ENCODE results near the gene RFFL. TPM values are rescaled to one million over a fixed set of nuclear protein-coding genes. Genes with fewer than 3 reads are reported as not detected.
A peak's percentile ranks its signal among the peaks of the same experiment; 100 is the strongest.

RFFL gene

GRCh38 chr17:34961093-34961911 is 102.2 kb downstream of the RFFL start, which contains the start of the genes CCT6B and ZNF830:
Gene CCT6B (minus strand): TSS chr17:34961460. CDS start chr17:34961393, 67 bp downstream.
Gene ZNF830 (plus strand): TSS chr17:34961540. CDS start chr17:34961567, 27 bp downstream.
- no peak within 1 kb of the TSS for H4K91ac ChIP-seq (ENCODE audit: low read depth, low read length, poor library complexity)
- H2BK5ac ChIP-seq (ENCODE audit: low read length): peak within 1 kb of the TSS; percentile 63
- H3K9me3 ChIP-seq (replicated peaks in 1 of 2; ENCODE audit: control insufficient read depth in 2 of 2, insufficient read depth in 1 of 2, low read depth in 1 of 2, low read length in 2 of 2): no peaks in the 10 kb centered on the region
- DNase-seq (ENCODE audit: low spot score): peak; percentile 94
- no peak within 1 kb of the TSS for H2BK15ac ChIP-seq (ENCODE audit: low read length)
- peak within 1 kb of the TSS; percentile 92 to 94 for H3K4me3 ChIP-seq (ENCODE audit: low read length in 2 of 2)
- no peak within 1 kb of the TSS for H2BK12ac ChIP-seq (ENCODE audit: low read length)
- no peaks in the 10 kb centered on the region for H3K27me3 ChIP-seq (ENCODE audit: control insufficient read depth in 3 of 3, insufficient read depth in 3 of 3, low read depth in 1 of 3, low read length in 3 of 3)
- peak within 1 kb of the TSS; percentile 98 for H4K8ac ChIP-seq (ENCODE audit: low read depth, low read length)
- peak within 1 kb of the TSS; percentile 82 for H3K4me2 ChIP-seq (ENCODE audit: insufficient read depth, low read length, poor library complexity, severe bottlenecking)
- H3K79me1 ChIP-seq (ENCODE audit: low read depth, low read length): peaks cover 7% of the 10 kb centered on the region
- H2BK120ac ChIP-seq (ENCODE audit: low read depth, low read length): peak within 1 kb of the TSS; percentile 0
- H3K4me1 ChIP-seq (ENCODE audit: control insufficient read depth in 2 of 2, insufficient read depth in 1 of 2, low read depth in 1 of 2, low read length in 2 of 2): peaks cover 5 to 7% of the 10 kb centered on the region in 2 donors
- H3K23ac ChIP-seq (ENCODE audit: low read depth, low read length, poor library complexity): peak within 1 kb of the TSS; percentile 50
- peak within 1 kb of the TSS; percentile 30 for H3K27ac ChIP-seq (replicated peaks; ENCODE audit: low read length)
- H2AK5ac ChIP-seq (ENCODE audit: low read depth, low read length): peak within 1 kb of the TSS; percentile 44
- no CpG with 5 or more reads among the region's 65 CpGs for WGBS, 2 donors (ENCODE audit: extremely low coverage in 2 of 2, insufficient read length in 2 of 2, insufficient replicate concordance in 1 of 2)
- H3K14ac ChIP-seq (ENCODE audit: low read length): no peak within 1 kb of the TSS
- peak within 1 kb of the TSS; percentile 86 for H2AFZ ChIP-seq (ENCODE audit: low read length)
- H3K9ac ChIP-seq (ENCODE audit: low read depth, low read length, poor library complexity): peak within 1 kb of the TSS; percentile 97
- peak within 1 kb of the TSS; percentile 30 for H3K4ac ChIP-seq (ENCODE audit: low read length)
- H3K36me3 ChIP-seq (replicated peaks in 1 of 2; ENCODE audit: control insufficient read depth in 2 of 2, insufficient read depth in 2 of 2, low read length in 2 of 2): peaks cover 3 to 38% of the 10 kb centered on the region in 2 donors
- peak within 1 kb of the TSS; percentile 92 for H3K18ac ChIP-seq (ENCODE audit: low read length)

DNA sequence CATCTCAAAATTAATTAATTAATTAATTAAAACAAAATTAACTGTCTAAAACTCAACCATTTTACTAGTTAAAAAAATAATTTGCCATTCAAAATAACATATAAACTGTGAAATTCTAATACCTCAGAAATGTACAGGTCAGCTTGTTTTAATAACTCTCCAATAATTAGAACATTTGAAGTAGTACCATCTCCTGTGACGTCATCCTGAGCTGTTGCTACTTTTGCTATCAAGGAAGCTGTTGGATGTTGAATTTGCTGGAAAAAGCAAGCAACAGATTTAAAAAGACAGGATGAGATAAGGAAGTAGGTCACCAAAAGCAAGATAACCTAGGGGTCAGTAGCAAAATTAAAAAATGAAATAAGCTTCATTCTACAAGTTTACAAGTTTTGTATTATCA is 105.1 kb downstream of the RFFL start:
- no peak overlapping the region for H3K14ac ChIP-seq (ENCODE audit: low read length)
- H3K9me3 ChIP-seq (replicated peaks in 1 of 2; ENCODE audit: control insufficient read depth in 2 of 2, insufficient read depth in 1 of 2, low read depth in 1 of 2, low read length in 2 of 2): no peaks in the 10 kb centered on the region
- no peak overlapping the region for H4K8ac ChIP-seq (ENCODE audit: low read depth, low read length)
- peaks cover 0 to 9% of the 10 kb centered on the region in 2 donors for H3K36me3 ChIP-seq (replicated peaks in 1 of 2; ENCODE audit: control insufficient read depth in 2 of 2, insufficient read depth in 2 of 2, low read length in 2 of 2)
- H3K4me1 ChIP-seq (ENCODE audit: control insufficient read depth in 2 of 2, insufficient read depth in 1 of 2, low read depth in 1 of 2, low read length in 2 of 2): peaks cover 5 to 7% of the 10 kb centered on the region in 2 donors
- no peak overlapping the region for H2AFZ ChIP-seq (ENCODE audit: low read length)
- H3K9ac ChIP-seq (ENCODE audit: low read depth, low read length, poor library complexity): no peak overlapping the region
- H3K27ac ChIP-seq (replicated peaks; ENCODE audit: low read length): no peak overlapping the region
- H3K23ac ChIP-seq (ENCODE audit: low read depth, low read length, poor library complexity): no peak overlapping the region
- H3K18ac ChIP-seq (ENCODE audit: low read length): no peak overlapping the region
- no CpG with 5 or more reads among the region's 1 CpG for WGBS, 2 donors (ENCODE audit: extremely low coverage in 2 of 2, insufficient read length in 2 of 2, insufficient replicate concordance in 1 of 2)
- no peaks in the 10 kb centered on the region for H3K27me3 ChIP-seq (ENCODE audit: control insufficient read depth in 3 of 3, insufficient read depth in 3 of 3, low read depth in 1 of 3, low read length in 3 of 3)
- DNase-seq (ENCODE audit: low spot score): no peak
- no peak overlapping the region for H2BK120ac ChIP-seq (ENCODE audit: low read depth, low read length)
- peaks cover 7% of the 10 kb centered on the region for H3K79me1 ChIP-seq (ENCODE audit: low read depth, low read length)
- no peak overlapping the region for H2BK5ac ChIP-seq (ENCODE audit: low read length)
- no peak overlapping the region for H3K4me2 ChIP-seq (ENCODE audit: insufficient read depth, low read length, poor library complexity, severe bottlenecking)
- no peak overlapping the region for H2BK12ac ChIP-seq (ENCODE audit: low read length)
- H4K91ac ChIP-seq (ENCODE audit: low read depth, low read length, poor library complexity): no peak overlapping the region
- H3K4ac ChIP-seq (ENCODE audit: low read length): no peak overlapping the region
- no peak overlapping the region for H2AK5ac ChIP-seq (ENCODE audit: low read depth, low read length)
- H3K4me3 ChIP-seq (ENCODE audit: low read length in 2 of 2): no peak overlapping the region
- no peak overlapping the region for H2BK15ac ChIP-seq (ENCODE audit: low read length)

Small RNA genes within 50 kb of the gene (small RNA-seq; reads per million reads assigned to genes)
- gene AC004223.1 (ENCODE audit: insufficient read depth) (not detected), gene RNU6-840P (ENCODE audit: insufficient read depth) (not detected)

Data from neuronal stem cell (in vitro differentiated cells).